GM12801 (cell line): ENCODE data around the gene ARHGEF38.

ENCODE experiments used
- CTCF ChIP-seq: IDR thresholded peaks from one replicate; pipeline ENCODE4 v1.5.1; 2011; ENCODE audit warnings: control low read depth; ENCODE audit not compliant: insufficient read length; ENCODE audit errors: extremely low read depth

ARHGEF38 gene

GRCh38 chr4:105624530-105624929, 72.1 kb downstream of the ARHGEF38 start:
- no peak for TF ChIP-seq CTCF

- no peak for TF ChIP-seq CTCF
Measured at GRCh38 chr4:105625214-105625613, 72.8 kb downstream of the ARHGEF38 start.

- TF ChIP-seq CTCF = no peak
Measured at GRCh38 chr4:105626846-105627245, 74.4 kb downstream of the ARHGEF38 start.

- TF ChIP-seq CTCF = no peak
Measured at GRCh38 chr4:105627620-105628019, 75.2 kb downstream of the ARHGEF38 start.

GRCh38 chr4:105630670-105631655, 78.5 kb downstream of the ARHGEF38 start:
- no peak for TF ChIP-seq CTCF

- TF ChIP-seq CTCF = no peak
Measured at GRCh38 chr4:105631818-105632400, 79.5 kb downstream of the ARHGEF38 start.

GRCh38 chr4:105632599-105632998, 80.2 kb downstream of the ARHGEF38 start:
- TF ChIP-seq CTCF = no peak
